Activated naive CD8-positive, alpha-beta T cell treated with anti-CD3 and anti-CD28 coated beads for 36 hours (primary cell): ENCODE results near the gene TAF11L5. TPM values are rescaled to one million over a fixed set of nuclear protein-coding genes. Genes with fewer than 3 reads are reported as not detected.
"Not testable (repeated sequence)": the region's sequence is repeated elsewhere in the genome, so short reads cannot be mapped to it uniquely, and the experiment has no call there.

Experiments
- DNase-seq: peaks from one replicate; pipeline ENCODE4 v3.0.0; 2021
- H3K27ac Mint-ChIP-seq: one replicate; pipeline ENCODE4 v1.8.0; 2022; ENCODE audit warnings: mild to moderate bottlenecking, moderate library complexity, mixed read lengths
- H3K27me3 Mint-ChIP-seq: one replicate; pipeline ENCODE4 v1.8.0; 2022; ENCODE audit warnings: mild to moderate bottlenecking, mixed read lengths
- H3K36me3 Mint-ChIP-seq: one replicate; pipeline ENCODE4 v1.8.0; 2021; ENCODE audit warnings: mild to moderate bottlenecking, mixed read lengths
- H3K4me1 Mint-ChIP-seq: one replicate; pipeline ENCODE4 v1.8.0; 2021; ENCODE audit warnings: mixed read lengths
- H3K4me3 Mint-ChIP-seq: one replicate; pipeline ENCODE4 v1.8.0; 2022; ENCODE audit warnings: mild to moderate bottlenecking, moderate library complexity, mixed read lengths
- H3K9me3 Mint-ChIP-seq: one replicate; pipeline ENCODE4 v1.8.0; 2022; ENCODE audit warnings: mixed read lengths
- total RNA-seq, 2 experiments: library from RNA; stranded (reverse); gene quantifications; one replicate each; pipeline ENCODE4 v1.2.3, GENCODE V29; 2021

The TAF11L5 gene
- total RNA-seq = not detected

DNA sequence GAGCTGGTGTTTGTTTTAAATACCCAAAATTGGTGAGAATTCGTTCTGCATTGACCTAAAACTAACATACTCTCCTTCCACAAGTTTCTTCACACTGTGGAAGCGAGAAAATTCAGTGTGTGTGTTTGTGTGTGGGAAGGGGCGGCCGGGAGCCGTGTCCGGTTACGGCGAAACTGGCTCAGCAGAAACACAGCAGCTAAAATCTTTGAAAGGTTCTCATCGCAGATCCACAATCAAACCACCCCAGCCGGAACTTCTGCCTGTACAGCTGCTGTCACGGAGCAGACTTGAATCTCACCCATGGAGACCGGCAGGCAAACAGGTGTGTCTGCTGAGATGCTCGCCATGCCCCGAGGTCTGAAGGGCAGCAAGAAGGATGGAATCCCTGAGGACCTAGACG is at the start of gene TAF11L5:
Gene TAF11L5, plus strand, starts transcription at position 301 of the 400 bp plus-strand sequence.
- H3K36me3 Mint-ChIP-seq, H3K27me3 Mint-ChIP-seq, H3K4me3 Mint-ChIP-seq, H3K4me1 Mint-ChIP-seq, H3K9me3 Mint-ChIP-seq, DNase-seq, H3K27ac Mint-ChIP-seq: not testable (repeated sequence)

GRCh38 chr5:17477043-17477442 is 48.0 kb upstream of the TAF11L5 start:
- no peaks in the 10 kb centered on the region for H3K27me3 Mint-ChIP-seq
- no peak for DNase-seq
- no peak overlapping the region for H3K4me3 Mint-ChIP-seq
- no peaks in the 10 kb centered on the region for H3K9me3 Mint-ChIP-seq
- no peaks in the 10 kb centered on the region for H3K36me3 Mint-ChIP-seq
- H3K4me1 Mint-ChIP-seq = no peaks in the 10 kb centered on the region
- H3K27ac Mint-ChIP-seq = no peak overlapping the region

- H3K4me3 Mint-ChIP-seq = no peak overlapping the region
- DNase-seq = no peak
- no peaks in the 10 kb centered on the region for H3K4me1 Mint-ChIP-seq
- no peak overlapping the region for H3K27ac Mint-ChIP-seq
- H3K9me3 Mint-ChIP-seq = no peaks in the 10 kb centered on the region
- H3K27me3 Mint-ChIP-seq = no peaks in the 10 kb centered on the region
- no peaks in the 10 kb centered on the region for H3K36me3 Mint-ChIP-seq
Observed at GRCh38 chr5:17477573-17478265, 47.3 kb upstream of the TAF11L5 start.

- H3K27ac Mint-ChIP-seq = no peak overlapping the region
- no peaks in the 10 kb centered on the region for H3K9me3 Mint-ChIP-seq
- no peaks in the 10 kb centered on the region for H3K4me1 Mint-ChIP-seq
- no peaks in the 10 kb centered on the region for H3K36me3 Mint-ChIP-seq
- DNase-seq = no peak
- H3K27me3 Mint-ChIP-seq = no peaks in the 10 kb centered on the region
- H3K4me3 Mint-ChIP-seq = no peak overlapping the region
Observed at GRCh38 chr5:17481378-17481777, 43.7 kb upstream of the TAF11L5 start.

DNA sequence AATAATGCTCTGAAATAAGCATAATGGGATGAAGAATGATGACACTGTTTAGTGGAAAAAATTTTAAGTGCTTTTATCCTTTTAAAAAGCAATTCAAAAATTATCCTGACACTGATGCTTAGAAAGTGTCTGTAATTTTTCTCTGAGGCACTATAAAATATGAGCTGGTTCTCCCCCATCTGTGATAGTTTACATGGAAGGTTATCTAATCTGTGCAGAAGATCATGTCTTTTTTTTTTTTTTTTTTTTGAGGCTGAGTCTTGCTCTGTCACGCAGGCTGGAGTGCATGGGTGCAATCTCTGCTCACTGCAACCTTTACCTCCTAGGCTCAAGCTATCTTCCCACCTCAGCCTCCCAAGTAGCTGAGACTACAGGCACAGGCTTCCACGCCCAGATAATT is 42.2 kb upstream of the TAF11L5 start:
- H3K4me3 Mint-ChIP-seq = no peak overlapping the region
- DNase-seq = no peak
- no peaks in the 10 kb centered on the region for H3K27me3 Mint-ChIP-seq
- H3K27ac Mint-ChIP-seq = no peak overlapping the region
- H3K4me1 Mint-ChIP-seq = no peaks in the 10 kb centered on the region
- H3K9me3 Mint-ChIP-seq = no peaks in the 10 kb centered on the region
- H3K36me3 Mint-ChIP-seq = no peaks in the 10 kb centered on the region

DNA sequence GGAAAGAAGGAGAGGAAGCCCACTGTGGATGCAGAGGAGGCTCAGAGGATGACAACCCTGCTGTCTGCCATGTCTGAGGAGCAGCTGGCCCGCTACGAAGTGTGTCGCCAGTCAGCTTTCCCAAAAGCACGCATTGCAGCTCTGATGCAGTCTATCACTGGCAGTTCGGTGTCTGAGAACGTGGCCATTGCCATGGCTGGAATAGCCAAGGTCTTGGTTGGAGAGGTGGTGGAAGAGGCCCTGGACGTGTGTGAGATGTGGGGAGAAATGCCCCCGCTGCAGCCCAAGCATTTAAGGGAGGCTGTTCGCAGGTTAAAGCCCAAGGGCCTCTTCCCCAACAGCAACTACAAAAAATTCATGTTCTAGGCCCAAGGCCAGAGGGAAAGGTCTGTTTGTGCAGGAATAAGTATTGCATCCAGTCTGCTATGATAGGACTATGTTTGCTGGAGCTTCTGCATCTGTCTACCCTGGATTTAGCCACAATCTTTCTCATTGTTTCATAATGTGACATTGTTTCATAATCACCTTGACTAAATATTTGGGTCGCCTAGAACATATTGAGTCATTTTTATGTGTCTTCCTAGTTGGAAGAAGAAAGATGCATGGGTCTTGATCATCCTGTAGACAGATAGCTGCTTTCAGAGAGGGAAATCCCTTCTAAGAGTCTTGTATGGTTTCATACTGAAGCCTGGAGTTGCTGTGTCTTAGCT is 38.4 kb upstream of the TAF11L5 start:
- not testable (repeated sequence) for H3K9me3 Mint-ChIP-seq, H3K27me3 Mint-ChIP-seq, H3K36me3 Mint-ChIP-seq, DNase-seq, H3K4me3 Mint-ChIP-seq, H3K27ac Mint-ChIP-seq, H3K4me1 Mint-ChIP-seq

GRCh38 chr5:17487174-17487512 is 37.9 kb upstream of the TAF11L5 start:
- Mint-ChIP-seq H3K27me3 (no peaks in the 10 kb centered on the region), H3K27ac (no peak overlapping the region), H3K36me3 (no peaks in the 10 kb centered on the region), H3K4me1 (no peaks in the 10 kb centered on the region), H3K9me3 (no peaks in the 10 kb centered on the region), H3K4me3 (no peak overlapping the region)
- DNase-seq = no peak

DNA sequence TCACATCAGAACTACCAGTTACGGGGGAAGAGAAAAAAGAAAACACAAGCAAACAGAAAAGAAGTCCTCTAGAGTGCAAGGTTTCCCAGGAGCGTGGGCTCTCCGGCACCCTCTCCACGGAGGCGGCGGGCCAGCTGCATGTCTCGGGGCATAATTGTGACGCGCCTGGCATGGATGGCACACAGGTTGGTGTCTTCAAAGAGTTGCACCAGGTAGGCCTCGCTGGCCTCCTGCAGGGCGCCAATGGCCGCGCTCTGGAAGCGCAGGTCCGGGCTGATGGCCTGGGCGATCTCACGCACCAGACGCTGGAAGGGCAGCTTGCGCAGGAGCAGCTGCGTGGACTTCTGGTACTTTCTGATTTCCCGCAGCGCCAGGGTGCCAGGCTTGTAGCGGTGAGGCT is 33.8 kb upstream of the TAF11L5 start:
- not testable (repeated sequence) for DNase-seq, H3K27ac Mint-ChIP-seq, H3K36me3 Mint-ChIP-seq, H3K27me3 Mint-ChIP-seq, H3K4me3 Mint-ChIP-seq, H3K9me3 Mint-ChIP-seq, H3K4me1 Mint-ChIP-seq

DNA sequence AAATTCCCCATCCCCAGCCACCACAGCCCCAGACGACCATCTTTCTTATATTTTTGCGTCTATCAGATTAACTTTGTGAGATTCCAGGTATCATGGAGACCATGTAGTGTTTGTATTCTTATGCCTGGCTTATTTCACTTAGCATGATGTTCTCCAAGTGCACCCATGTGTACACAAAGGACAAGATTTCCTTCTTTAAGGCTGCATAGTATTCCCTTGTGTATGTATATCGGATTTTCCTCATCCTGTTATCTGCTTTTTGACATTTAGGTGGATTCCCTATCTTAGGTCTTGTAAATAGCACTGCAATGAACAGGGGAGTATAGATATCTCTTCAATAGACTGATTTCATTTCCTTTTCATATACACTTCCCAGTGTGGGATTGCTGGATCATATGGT is 32.3 kb upstream of the TAF11L5 start:
- Mint-ChIP-seq H3K27me3 (no peaks in the 10 kb centered on the region), H3K36me3 (no peaks in the 10 kb centered on the region), H3K27ac (no peak overlapping the region), H3K4me1 (no peaks in the 10 kb centered on the region), H3K4me3 (no peak overlapping the region), H3K9me3 (peaks cover 1% of the 10 kb centered on the region)
- DNase-seq = no peak

DNA sequence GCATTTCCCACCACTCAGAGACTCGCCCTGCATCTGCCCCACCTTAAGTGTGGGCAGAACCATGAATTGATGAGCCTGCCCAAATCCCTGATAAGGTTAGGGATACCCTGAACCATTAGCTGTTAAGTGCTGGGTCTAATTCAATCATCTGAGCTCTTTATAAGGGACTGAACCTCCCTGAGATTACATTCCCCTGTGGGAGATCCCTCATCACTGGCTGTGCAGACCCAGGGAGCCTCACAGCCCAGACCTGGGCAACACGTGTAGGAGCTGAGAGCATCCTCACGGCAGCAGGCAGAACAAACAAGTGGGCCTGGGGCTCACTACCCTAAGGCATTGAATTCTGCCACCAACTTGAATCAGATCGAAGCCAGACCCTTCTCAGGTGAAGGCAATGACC is 27.6 kb upstream of the TAF11L5 start:
- Mint-ChIP-seq H3K27me3 (no peaks in the 10 kb centered on the region), H3K9me3 (peaks cover 5% of the 10 kb centered on the region), H3K4me1 (no peaks in the 10 kb centered on the region), H3K36me3 (no peaks in the 10 kb centered on the region), H3K4me3 (no peak overlapping the region), H3K27ac (no peak overlapping the region)
- DNase-seq = no peak

DNA sequence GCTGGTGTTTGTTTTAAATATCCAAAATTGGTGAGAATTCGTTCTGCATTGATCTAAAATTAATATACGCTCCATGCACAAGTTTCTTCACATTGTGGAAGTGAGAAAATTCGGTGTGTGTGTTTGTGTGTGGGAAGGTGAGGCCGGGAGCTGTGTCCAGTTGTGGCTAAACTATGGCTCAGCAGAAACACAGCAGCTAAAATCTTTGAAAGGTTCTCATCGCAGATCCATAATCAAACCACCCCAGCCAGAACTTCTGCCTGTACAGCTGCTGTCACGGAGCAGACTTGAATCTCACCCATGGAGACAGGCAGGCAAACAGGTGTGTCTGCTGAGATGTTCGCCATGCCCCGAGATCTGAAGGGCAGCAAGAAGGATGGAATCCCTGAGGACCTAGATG is 27.1 kb upstream of the TAF11L5 start, which contains the start of gene TAF11L2:
Gene TAF11L2, plus strand, starts transcription at position 301 of the 400 bp plus-strand sequence.
- not testable (repeated sequence) for H3K9me3 Mint-ChIP-seq, H3K4me3 Mint-ChIP-seq, DNase-seq, H3K4me1 Mint-ChIP-seq, H3K27ac Mint-ChIP-seq, H3K27me3 Mint-ChIP-seq, H3K36me3 Mint-ChIP-seq

GRCh38 chr5:17511775-17512325 is 13.2 kb upstream of the TAF11L5 start:
- Mint-ChIP-seq H3K27me3 (no peaks in the 10 kb centered on the region), H3K4me1 (no peaks in the 10 kb centered on the region), H3K36me3 (no peaks in the 10 kb centered on the region), H3K9me3 (no peaks in the 10 kb centered on the region), H3K4me3 (no peak overlapping the region), H3K27ac (no peak overlapping the region)
- DNase-seq = no peak

- not testable (repeated sequence) for H3K4me1 Mint-ChIP-seq, H3K27ac Mint-ChIP-seq, H3K27me3 Mint-ChIP-seq, H3K36me3 Mint-ChIP-seq, DNase-seq, H3K4me3 Mint-ChIP-seq, H3K9me3 Mint-ChIP-seq
Observed at GRCh38 chr5:17517526-17517925, 7.5 kb upstream of the TAF11L5 start.

DNA sequence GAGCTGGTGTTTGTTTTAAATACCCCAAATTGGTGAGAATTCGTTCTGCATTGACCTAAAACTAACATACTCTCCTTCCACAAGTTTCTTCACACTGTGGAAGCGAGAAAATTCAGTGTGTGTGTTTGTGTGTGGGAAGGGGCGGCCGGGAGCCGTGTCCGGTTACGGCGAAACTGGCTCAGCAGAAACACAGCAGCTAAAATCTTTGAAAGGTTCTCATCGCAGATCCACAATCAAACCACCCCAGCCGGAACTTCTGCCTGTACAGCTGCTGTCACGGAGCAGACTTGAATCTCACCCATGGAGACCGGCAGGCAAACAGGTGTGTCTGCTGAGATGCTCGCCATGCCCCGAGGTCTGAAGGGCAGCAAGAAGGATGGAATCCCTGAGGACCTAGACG is 7.0 kb upstream of the TAF11L5 start, which contains the start of gene TAF11L3:
Gene TAF11L3, plus strand, starts transcription at position 301 of the 400 bp plus-strand sequence.
- H3K4me3 Mint-ChIP-seq, H3K36me3 Mint-ChIP-seq, H3K27ac Mint-ChIP-seq, DNase-seq, H3K9me3 Mint-ChIP-seq, H3K4me1 Mint-ChIP-seq, H3K27me3 Mint-ChIP-seq: not testable (repeated sequence)

GRCh38 chr5:17519508-17519907 is 5.5 kb upstream of the TAF11L5 start:
- H3K4me1 Mint-ChIP-seq, DNase-seq, H3K27me3 Mint-ChIP-seq, H3K9me3 Mint-ChIP-seq, H3K36me3 Mint-ChIP-seq, H3K4me3 Mint-ChIP-seq, H3K27ac Mint-ChIP-seq: not testable (repeated sequence)

GRCh38 chr5:17521501-17521900 is 3.5 kb upstream of the TAF11L5 start, which contains the start of gene TAF11L4:
Gene TAF11L4, plus strand, starts transcription at chr5:17521801.
- not testable (repeated sequence) for DNase-seq, H3K4me1 Mint-ChIP-seq, H3K4me3 Mint-ChIP-seq, H3K27me3 Mint-ChIP-seq, H3K9me3 Mint-ChIP-seq, H3K27ac Mint-ChIP-seq, H3K36me3 Mint-ChIP-seq
